ENCODE results near the gene IMPA2.
A peak's percentile ranks its signal among the peaks of the same experiment; 100 is the strongest.
"Not testable (repeated sequence)": the region's sequence is repeated elsewhere in the genome, so short reads cannot be mapped to it uniquely, and the experiment has no call there.

The IMPA2 gene

DNA sequence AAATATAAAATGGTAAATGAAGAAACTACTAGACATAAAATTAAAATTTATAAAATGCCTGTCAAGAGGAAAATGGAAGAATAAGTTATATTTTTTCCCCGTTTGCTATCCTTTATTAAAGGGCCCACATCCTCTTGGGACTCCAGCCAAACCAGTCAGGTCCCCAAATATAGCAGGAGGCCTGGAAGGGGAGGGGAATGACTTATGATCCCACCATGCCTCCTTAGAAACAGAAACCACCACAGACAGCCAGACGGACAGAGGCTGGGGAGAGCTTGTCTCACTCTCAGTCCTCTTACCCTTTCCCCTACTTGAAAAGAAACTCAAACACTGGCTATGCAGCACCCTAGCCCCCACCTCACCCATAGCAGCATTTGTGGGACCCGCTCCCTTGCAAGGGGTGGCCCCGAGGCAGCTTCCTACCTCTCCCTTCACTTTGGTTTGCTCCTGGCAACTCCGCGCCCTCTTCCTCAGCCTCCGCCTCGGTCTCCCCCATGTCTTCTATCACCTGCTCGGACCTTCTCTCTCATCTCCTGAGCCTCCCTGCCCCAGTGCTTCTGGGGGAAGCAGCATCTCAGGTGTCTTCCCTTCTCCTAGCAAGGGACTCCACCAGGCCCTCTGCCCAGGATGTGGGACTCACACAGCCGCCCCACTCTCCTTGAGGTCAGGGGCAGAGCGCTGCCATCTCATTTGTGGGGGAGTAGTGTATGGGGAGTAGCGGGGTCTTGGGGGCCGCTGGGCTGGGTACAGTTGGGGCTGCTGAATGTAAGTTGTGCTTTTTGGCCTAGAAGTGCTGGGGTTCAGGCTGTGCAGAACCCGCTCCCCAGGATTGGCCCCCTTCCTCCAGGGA, 75.0 kb downstream of the IMPA2 start:
- no peak for DNase-seq

DNA sequence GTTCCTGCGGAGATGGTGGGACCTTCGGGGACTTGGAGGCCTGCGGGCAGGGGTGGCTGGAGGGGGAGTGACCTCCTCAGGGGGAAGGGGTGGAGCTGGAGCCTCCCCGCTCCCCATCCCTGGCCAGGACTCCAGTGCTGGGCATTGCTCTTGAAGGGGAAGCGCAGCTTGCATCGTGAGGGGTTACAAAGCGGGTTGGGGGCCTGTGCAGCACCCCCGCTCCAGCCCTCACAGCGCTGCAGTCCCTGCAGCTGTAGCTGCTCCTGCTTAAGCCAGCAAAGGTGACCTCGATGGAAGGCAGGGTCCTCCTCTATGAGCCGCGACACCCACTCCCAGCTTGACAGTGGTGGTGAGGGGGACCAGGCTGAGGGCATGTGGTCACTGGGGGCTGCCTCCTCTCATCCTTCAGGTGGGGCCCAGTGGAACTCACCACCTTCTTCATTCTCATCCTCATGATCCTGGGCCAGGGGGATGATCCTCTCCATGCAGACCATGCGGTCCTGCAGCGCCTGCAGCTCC, 75.6 kb downstream of the IMPA2 start:
- no peak for DNase-seq

DNA sequence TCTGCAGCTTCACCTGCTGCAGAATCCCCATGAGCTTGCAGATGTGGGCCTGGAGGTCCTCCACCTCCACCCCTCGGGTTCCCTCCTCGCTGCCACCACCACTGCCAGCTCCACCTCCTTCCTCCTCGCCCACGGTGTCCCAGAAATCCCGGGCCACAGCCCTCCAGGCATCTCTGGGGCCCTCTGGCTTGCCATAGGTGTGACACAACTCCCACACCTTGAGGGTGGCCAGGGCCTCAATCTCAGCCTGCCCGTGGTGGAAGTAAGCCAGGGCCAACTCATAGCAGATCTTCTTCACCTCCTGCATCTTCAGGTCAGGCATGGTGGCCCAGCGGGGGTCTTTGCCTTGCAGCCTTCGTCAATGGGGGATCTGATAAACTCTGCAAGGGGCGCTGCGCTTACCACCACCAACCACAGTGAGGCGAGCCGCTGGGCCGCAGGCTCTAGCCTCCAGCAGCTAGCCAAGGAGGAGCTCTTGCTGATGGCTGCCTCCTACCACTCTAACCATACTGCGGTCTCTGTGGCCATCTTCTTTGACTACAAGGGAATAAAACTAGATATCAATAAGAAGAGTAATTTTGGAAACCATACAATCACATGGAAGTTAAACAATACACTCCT, 76.2 kb downstream of the IMPA2 start:
- DNase-seq: no peak

DNA sequence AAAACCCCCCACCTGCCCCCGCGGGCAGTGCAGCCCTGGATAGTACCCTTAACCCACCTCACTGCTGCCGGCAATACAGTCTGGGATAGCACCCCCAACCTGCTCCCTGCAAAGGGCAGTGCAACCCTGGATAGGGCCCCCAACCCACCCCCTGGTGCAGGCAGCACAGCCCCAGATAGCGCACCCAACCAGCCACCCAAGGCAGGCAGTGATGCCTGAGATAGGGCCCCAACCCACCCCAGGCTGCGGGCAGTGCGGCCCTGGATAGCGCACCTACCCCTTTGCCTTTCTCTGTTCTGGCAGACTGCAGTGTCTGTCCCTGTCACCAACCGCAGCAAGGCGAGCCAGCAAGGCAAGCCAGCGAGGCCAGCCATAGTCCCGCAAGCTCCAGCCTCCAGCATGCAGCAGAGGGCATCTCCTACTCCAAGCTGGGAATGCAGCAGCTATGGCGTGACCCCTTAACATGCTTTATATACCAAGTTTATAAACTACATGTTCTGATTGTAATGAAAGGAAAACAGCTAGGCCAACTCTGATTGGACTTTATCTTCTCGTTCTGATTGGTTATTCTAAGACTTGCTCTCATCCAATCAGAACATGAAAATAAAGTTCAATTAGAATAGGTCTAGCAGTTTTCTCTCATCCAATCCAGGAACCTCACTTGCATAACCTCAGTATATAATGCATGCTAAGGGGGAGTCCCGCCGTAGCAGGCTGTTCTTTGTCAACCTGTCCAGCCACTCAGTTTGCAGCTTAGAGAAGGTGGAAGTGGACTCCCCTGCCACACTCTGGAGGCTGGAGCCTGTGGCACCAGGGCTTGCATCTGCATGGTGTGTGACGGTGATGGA, 78.3 kb downstream of the IMPA2 start:
- DNase-seq: no peak

DNA sequence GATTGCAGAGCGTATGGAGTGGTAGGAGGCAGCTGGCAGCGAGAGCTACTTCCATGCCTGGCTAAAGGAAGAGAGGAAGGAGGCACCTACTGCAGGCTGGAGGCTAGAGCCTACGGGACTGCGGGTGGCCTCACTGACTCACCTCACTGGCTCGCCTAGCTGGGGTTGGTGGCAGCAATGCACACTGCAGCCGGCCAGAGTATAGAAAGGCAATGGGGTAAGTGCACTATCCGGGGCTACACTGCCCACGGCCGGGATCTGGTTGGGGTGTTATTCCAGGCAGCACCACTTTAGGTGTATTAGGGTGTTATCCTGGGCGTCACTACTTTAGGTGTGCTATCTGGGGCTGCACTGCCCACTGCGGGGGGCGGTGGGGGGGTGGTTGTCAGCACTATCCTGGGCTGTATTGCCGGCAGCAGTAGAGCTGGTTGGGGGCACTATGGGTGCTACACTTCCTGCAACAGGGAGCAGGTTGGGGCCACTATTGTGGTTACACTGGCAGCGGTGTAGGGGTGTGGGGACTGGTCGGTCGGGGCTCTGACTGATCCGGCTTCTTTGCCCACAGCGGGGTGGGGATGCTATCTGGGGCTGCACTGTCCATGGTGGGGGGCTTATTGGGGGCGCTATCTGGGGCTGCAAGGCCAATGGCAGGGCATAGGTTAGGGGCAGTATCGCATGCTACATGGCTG, 79.0 kb downstream of the IMPA2 start:
- DNase-seq: peak; percentile 87

DNA sequence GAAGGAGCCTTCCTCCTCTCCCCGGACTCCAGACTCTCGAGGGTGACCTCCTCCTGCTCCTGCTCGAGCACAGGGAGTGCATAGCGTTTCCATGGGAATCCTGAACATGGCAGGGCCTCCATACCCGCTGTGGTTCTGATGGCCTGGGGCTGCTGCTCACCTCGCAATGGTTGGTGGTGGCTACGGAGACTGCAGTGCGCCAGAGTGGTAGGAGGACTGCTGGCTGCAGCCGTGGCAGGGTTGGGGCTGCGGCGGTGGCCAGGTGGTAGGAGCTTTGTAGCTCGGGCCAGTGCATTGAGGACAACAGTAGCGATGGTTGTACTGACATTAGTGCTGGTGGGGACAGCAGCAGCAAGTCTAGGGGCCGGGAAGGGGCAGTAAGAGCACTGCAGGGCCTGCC, 80.4 kb downstream of the IMPA2 start:
- no peak for DNase-seq

DNA sequence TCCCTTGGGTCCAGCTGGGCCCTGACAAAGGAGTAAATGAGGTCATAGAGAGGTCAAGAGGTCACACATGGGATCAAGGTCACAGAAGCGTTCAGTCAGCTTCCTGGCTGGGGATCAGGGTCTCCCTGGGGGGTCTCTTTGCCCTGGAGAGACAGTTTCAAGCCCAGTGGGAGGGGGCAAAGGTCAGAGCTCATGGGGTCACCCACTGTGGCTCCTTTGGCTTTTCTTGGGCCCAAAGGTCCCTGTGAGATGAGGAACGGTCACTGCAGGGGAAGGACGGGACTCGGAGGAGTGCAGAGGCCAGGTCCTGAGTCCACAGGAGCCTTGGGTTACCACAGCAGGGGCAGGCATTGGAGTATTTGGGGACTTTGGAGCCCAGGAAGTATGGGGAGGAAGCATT, 81.7 kb downstream of the IMPA2 start:
- no peak for DNase-seq

DNA sequence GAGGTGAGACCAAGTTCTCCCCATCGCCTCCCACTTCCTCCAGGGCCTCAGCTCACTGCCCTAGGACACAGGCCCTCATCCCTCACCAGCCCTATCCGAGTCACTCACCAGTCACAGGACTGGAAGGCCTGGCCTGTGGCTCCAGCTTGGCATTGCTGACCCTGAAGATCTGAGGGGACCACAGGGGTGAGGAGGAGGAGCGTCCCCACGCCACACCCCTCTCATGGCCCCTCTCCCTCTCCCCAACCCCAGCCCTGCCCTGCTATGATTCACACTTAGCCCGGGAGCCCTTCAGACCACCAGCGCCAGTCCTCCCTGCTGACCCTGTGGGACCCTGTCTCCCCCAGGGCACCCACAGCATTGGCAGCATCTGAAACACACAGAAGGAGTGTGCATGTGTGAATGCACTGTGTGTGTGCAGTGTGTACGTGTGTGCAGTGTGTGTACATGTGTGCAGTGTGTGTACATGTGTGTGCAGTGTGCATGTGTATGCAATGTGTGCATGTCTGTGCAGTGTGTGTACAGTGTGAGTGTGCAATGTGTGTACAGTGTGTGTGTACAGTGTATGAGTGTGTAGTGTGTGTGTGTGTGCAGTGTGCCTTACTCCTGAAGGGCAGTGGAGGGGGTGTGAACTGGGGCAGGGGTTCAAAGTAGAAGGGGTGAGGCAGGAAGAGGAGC, 82.9 kb downstream of the IMPA2 start:
- DNase-seq: no peak

DNA sequence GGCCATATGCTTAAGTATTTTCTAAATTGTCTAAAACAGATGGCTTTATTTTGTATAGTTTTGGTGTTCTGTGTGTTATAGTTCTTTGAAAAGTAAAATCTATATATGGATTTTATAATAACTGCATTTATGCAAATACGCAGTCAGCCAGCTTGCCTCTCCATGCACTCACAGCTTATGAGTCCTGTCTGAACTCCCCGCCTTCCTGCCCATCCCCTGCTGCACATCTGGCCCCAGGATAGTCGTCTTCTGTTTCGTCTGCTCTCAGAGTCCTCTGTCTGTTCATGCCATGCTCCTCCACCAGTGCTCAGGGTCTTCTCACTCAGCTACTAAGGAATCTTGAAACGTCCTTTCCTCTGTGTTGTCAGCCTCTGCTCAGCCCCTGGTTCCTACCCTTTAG, 84.1 kb downstream of the IMPA2 start:
- DNase-seq: no peak

DNA sequence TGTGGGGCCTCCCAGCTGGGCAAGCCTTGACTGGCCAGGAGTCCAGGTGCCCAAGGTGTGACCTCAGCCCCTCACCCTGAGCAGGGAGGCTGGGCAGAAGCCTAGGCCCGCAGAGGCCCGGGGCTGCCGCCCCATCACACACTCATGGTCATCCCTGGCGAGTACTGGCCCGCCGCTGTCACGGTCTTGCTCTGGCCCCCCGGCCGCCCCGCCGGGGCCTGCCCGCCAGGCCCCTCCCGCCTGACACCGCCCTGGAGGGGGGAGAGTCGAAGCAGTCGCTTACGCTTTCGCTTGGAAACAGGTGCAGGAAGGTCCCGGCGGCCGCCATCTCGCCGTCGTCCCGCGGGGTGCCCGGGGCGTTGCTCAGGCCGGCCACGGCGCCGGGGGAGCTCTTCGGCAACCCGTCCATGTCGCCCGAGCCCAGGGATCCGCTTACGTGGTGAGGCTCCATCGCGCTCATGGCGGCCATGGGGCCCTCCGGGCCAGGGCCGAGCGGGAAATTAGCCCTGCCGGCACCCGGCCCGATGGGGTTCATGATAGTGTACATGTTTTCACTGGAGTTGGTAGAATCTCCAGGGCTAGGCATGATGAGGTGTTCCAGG, 85.7 kb downstream of the IMPA2 start:
- DNase-seq: no peak

DNA sequence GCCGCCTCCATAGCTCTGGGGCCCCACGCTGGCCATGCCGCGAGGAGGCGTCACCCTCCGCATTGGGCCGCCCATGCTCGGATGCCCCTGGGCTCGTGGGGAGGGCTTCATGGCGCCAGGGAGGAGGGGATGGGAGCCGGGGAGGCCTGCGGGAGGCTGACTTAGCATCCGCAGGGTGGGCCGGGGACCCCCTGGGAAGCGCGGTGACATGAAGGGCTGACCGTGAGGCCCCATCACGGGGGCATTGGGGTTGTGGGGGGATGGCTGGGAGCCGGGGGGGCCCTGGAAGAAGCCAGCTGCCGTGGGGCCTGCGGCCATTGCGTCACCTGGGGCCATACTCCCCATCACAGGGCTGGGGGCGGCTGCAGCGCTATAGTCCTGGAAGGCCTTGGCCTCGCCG, 86.4 kb downstream of the IMPA2 start:
- DNase-seq: no peak

DNA sequence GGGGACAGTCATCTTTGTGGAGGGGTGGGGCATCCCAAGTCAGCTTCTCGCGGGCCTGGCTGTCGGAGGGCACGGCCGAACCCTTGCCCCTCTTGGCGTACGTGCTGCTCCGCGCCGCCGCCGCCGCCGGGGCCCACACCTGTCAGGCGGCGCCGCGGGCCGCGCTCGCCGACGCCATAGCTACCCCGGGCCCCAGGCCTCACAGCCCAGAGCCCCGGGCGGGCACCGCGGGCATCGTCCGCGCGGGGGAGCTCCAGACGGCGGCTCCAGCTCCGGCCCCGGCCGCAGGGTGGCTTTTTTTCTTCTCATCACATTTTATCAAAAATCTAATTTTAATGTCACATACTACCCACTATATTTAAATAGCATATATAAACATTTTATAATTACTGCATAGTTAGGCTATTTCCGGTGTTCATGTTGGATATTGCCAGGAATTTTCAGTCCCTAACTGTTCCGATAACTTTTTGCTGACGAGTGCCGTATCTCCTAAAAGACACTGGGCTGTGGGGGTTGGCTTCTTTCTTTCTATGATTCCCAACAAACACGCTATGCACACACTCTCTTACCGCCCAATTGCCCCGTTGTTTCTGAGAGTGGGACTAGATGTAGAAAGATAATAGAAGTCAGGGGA, 87.1 kb downstream of the IMPA2 start:
- peak; percentile 62 for DNase-seq

DNA sequence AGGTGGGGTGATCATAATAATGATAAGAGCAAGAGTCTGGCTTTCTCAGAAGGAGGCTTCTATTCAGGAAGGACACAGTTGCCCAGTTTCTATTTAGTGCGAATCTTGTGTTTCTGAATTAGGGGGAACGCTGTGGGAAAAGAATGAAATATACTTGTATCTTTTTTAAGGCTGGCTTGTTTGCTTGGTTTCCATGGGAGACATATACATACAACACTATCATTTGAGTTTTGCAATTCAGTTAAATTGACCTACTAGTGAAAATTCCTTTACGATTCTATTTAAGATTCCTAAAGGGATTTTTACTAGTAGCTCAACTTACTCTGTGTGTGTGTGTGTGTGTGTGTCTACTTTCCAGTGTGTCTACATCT, 87.6 kb downstream of the IMPA2 start:
- DNase-seq: no peak

DNA sequence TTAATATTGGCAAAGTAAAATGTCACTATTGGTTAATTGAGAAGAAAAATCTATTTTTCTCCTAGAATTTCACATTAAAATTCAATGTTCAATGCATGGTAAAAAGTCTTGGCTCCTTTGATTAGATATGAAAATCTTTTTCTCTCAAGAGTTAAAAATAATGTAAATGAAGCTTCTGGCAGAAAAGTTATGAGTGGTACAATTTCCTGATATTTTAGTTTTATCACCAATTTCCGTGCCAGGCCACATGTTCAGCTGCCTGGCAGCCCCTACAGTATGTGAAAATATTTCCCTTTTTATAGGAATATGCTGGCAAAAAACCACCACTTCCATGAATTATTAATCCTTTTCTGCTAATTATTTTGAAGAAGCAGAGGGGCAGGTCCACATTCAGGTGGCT, 89.8 kb downstream of the IMPA2 start:
- DNase-seq: not testable (repeated sequence)

DNA sequence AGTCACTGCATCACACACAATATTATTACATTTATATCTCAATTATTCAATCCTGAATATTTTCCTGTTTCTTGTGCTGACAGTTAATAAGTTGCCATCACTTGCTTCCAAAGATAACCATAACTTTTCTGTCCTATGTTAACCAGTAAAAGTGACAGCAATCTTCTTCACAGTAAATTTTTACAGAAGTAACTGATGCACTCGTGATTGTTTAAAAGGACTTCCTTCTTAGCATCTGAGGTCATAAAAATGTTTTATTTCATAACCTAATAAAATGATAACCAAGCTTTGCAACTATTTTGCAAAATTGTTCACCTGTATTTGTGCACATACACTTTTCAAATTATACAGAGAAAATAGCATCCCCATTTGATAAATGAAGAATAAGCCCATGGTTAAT, 91.7 kb downstream of the IMPA2 start:
- no peak for DNase-seq

DNA sequence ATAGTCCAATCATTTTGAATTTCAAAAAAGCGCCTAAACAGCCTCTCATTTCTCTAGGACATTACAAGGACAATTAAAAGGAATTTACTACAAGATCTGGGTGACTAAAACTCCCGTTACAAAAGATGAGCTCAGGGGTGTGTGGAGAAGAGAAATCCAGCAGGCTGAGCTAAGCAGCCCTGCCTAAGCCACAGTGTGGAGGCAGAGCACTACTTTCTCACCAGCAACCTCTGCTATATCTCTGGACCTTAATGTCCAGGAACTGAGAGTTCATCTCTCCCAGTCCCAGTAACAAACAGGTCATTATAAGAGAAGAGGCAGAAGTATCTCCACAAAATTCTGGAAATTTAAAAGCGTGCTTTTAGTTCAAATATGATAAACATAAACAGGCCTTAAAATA, 93.4 kb downstream of the IMPA2 start:
- DNase-seq: no peak

DNA sequence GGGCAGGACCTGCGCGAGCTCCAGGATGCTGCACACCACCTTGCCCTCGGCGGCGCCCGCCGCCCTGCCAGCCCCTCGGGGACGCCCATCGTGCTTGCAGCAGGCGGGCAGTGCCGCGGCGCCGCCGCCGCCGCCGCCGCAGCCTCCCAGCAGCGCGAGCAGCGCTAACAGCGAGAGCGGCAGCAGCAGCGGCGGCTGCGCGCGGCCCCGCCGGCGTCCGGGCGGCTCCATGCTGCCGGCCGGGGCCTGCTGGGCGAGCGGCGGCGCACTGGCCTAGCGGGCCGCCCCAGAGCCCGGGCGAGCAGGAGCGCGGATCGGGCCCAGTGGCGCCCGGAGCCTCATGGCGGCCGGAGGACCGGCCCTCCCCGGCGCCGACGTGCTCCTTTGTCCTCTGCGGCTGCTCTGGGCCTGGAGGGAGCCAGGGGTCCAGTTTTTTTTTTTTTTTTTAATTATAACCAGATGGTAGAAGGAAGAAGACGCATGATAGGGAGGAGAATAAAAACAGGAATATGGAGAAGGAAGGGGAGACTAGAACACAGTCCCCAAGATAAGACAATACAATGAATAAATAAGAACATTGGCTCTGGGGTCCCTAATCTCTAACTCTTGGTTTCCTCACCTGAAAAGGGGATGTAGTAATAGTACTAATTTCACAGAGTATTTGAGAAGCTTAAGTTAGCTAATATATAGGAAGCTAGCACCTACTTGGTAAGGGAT, 95.3 kb downstream of the IMPA2 start:
- DNase-seq: peak; percentile 49

DNA sequence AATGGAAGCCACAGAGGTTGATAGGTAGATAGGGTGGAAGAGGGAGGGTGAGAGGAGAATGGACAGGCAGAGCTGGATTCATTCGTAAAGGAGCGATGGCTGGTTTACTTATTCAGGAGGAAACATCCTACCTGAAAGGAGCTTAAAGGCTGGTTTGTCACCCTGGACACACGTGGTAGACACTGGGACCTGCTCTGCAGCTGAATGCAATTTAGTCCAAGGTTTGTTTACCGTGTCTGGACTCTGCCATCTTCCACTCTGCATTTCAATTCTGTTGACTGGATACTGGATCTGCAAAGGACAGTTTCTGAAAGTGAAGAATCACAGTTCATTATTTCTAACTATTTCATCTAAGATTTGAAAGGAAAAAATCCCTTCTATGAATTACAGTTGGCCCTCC, 96.7 kb downstream of the IMPA2 start:
- not testable (repeated sequence) for DNase-seq

DNA sequence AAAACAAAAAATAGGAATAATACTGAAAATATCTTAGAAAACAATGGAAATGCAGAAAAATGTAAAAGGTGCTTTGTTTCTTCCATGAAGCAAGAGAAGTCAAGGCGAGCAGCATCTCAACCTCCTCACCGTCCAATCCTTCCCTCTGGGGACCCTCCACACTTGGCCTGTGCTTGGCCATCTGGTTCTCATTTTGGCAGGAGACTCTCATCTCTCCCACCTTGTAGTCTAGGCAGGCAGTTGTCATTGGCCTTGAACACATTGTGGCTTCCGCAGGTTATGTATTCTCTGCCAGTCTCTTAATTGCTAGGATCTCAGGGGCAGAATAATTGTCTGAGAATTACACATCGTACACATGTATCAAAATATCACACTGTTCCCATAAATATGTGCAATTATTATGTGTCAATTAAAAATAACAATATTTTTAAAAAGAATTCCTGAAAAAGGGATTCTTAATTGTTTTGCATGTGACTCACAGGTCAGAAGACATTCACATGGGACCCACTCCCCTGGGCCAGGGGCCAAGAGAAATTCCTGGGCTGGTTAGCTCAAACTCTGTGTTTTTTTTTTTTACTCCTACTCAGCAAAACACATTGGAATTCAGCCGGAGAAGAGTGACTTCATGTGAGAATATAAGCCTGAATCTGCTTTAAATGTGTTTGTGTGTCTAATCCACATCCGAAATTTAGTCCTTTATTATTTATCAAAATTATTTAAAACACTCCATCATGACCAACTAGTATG, 98.4 kb downstream of the IMPA2 start:
- DNase-seq: no peak
